ENCODE data around the gene SGSM2. TPM values are rescaled to one million over a fixed set of nuclear protein-coding genes. Genes with fewer than 3 reads are reported as not detected.
"Not testable (repeated sequence)": the region's sequence is repeated elsewhere in the genome, so short reads cannot be mapped to it uniquely, and the experiment has no call there.

SGSM2 gene, protein sequence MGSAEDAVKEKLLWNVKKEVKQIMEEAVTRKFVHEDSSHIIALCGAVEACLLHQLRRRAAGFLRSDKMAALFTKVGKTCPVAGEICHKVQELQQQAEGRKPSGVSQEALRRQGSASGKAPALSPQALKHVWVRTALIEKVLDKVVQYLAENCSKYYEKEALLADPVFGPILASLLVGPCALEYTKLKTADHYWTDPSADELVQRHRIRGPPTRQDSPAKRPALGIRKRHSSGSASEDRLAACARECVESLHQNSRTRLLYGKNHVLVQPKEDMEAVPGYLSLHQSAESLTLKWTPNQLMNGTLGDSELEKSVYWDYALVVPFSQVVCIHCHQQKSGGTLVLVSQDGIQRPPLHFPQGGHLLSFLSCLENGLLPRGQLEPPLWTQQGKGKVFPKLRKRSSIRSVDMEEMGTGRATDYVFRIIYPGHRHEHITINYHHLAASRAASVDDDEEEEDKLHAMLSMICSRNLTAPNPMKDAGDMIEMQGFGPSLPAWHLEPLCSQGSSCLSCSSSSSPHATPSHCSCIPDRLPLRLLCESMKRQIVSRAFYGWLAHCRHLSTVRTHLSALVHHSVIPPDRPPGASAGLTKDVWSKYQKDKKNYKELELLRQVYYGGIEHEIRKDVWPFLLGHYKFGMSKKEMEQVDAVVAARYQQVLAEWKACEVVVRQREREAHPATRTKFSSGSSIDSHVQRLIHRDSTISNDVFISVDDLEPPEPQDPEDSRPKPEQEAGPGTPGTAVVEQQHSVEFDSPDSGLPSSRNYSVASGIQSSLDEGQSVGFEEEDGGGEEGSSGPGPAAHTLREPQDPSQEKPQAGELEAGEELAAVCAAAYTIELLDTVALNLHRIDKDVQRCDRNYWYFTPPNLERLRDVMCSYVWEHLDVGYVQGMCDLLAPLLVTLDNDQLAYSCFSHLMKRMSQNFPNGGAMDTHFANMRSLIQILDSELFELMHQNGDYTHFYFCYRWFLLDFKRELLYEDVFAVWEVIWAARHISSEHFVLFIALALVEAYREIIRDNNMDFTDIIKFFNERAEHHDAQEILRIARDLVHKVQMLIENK
- total RNA-seq: 10 to 100 TPM; 36.6 to 39.2 TPM

DNA sequence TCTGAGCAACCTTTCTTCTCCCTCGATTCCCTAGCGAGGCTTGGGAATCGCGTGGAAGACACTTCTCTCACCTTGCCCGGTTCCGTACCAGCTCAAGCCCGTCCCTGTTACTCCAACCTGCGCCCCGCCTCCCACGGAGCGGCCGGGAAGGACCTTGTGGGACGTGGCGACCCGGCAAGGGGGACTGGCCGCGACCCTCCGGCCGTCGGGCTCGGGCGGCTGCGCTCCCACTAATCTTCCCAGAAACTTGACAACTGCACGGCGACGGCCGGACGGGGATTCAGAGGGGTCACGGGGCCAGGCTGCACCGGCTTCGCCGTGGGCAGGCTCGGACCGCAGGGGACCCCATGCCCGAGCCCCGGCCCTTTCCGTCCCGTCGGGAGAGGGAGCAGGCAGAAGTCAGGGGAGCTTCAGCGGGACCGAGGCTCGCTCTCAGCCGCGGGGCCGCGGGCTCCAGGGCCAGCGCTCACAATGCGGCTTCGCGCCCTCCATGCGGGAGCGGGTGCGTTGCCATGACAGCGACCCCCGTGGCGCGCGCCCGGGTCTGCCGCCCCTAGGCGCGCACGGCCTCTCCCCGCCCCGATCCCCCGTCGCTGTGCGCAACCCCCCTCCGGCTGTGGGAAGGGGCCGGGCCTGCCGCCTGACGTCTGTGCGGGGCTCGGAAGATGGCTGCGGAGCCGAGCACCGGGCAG, at the start of gene SGSM2:
Gene SGSM2 (plus strand): TSS at position 650 of the 692 bp plus-strand sequence. CDS start 188 bp downstream, outside the sequence.
- CTCF ChIA-PET: interaction anchor here (0.6 to 1.5 kb wide), 6 partner anchors 25 to 93 kb away, joined by 3 to 8 read pairs (median 4); no protein-coding TSS in a partner anchor
- POLR2A ChIA-PET: interaction anchor here (0.6 to 1.5 kb wide), 8 partner anchors 16 to 208 kb away, joined by 3 to 13 read pairs (median 3); partner anchors contain the start of genes MNT, SMG6 and SRR

DNA sequence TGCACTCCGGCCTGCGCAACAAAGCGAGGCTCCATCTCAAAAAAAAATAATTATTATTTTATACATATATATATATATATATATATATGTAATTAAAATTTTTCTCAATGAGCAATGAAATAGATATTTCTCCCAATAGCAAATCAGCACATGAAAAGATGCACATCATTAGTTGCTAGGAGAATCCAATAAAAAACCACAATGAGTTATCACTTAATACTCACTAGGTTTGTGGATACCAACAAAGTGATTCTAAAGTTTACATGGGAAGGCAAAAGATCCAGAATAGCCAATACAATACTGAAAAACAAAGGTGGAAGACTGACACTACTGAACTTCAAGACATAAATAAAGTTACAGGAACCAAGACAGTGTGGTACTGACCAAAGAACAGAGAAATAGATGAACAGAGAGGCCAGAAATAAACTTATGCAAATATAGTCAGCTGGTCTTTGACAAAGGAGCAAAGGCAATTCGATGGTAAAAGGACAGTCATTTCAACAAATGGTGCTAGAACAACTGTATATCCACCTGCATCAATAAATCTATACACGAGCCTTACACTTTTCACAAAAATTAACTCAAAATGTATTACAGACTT, 47.3 kb upstream of the SGSM2 start:
- POLR2A ChIA-PET: no interaction called here
- CTCF ChIA-PET: no interaction called here

DNA sequence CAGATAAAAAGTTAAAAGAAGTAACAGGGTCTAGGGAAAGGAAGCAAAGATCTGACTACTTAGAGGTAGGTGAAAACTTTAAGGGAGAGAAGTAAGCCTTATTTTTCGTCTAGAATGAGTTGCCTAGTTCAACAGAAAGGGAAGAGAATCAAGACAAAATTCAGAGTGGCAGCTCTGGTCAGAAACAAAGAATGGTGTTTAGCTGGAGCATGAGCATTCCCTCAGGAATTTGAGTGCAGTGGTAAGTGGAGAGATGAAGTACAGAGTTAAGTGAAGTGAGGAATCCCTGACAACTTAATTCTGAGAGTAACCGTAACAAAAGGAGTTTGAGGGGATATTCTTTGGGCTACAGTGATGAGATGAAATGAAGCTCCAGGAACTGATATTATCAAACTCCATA, 45.2 kb upstream of the SGSM2 start:
- ChIA-PET POLR2A (no interaction called here), CTCF (interaction anchor here (0.6 to 1.2 kb wide), 4 partner anchors 37 to 623 kb away, joined by 3 to 4 read pairs (median 4); no protein-coding TSS in a partner anchor)

DNA sequence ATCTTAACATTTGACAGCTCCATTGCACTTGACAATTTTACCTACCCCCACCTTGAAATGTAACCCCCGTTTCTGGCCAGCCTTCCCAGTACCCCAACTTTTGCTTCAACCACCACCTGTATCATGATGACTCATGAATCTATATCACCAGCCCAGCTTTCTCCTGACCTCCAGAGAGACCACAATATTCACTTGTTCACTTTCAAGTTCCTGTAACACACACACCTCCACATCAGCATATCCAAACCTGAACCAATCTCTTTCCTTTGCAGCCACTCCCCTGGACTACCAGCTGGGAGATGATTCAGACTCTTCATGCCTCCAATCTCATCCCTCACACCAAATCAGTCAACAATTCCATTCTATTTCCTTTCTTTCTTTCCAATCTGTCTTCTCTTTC, 41.7 kb upstream of the SGSM2 start:
- ChIA-PET CTCF (interaction anchor here (2.1 kb wide), 1 partner anchor 51 kb away, joined by 9 read pairs; no protein-coding TSS in a partner anchor), POLR2A (interaction anchor here (0.6 kb wide), 1 partner anchor 37 kb away, joined by 3 read pairs; no protein-coding TSS in a partner anchor)

DNA sequence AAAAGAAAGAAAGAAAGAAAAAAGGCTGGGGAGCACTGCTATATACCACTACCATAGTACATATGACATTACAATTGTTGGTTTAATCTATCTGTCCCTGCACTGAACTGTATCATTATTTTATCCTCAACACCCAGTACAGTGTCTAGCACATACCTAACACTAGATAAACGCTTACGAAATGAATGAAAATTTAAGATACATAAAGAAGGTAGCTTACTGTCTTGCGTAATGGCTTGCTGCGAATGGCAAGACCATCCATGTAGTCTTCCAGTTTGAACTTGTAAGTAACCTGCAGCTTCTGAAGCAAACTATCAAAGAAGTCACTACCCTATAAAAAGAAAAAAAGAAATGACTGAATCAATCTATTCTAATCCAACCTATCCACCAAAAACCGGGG, 40.3 kb upstream of the SGSM2 start:
- CTCF ChIA-PET: interaction anchor here (0.7 to 1.0 kb wide), 2 partner anchors 15 to 414 kb away, joined by 3 read pairs; no protein-coding TSS in a partner anchor

DNA sequence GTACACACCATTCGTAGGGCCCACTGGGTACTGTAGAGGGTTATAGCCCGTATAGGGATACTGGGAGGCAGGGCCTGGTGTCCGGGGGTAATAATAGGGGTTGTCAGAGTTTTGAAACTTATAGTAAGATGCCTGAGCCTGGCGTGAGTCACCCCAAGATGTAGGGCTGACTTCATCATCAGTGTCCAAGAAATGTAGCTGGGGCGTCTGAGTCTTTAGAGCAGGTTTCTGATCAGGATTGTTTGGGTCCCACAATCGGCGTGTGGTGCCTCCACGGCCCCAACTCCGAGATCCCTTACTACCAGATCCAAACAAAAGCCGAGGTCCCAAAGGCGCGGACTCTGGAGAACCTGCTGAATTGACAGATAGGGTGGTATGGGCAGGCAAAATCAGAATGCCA, 38.2 kb upstream of the SGSM2 start:
- POLR2A ChIA-PET: no interaction called here
- CTCF ChIA-PET: interaction anchor here (1.0 kb wide), 1 partner anchor 54 kb away, joined by 3 read pairs; no protein-coding TSS in a partner anchor

More for the DNA sequence above, 40.3 kb upstream of the SGSM2 start:
- POLR2A ChIA-PET: no interaction called here

DNA sequence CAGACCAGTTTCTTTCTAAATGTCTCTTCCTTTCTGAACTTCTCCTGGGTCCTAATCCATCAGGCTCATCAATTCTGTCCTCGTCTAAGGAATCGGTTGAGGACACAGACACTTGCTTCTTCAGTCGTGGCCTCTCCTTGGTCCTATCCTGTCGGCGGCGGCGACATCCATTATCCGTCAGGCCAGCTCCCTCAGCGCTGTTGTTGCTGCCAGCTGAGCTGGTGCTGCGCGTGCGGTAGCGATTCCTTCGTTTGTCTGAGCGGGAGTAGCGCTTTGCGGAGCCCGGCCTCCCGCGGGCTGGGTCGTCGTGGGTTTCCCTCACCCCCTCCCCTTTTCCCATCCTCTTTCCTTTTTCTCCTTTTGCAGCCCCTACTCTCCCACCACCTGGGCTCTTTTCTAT, 37.5 kb upstream of the SGSM2 start:
- CTCF ChIA-PET: interaction anchor here (1.0 kb wide), 1 partner anchor 55 kb away, joined by 3 read pairs; no protein-coding TSS in a partner anchor
- POLR2A ChIA-PET: no interaction called here

DNA sequence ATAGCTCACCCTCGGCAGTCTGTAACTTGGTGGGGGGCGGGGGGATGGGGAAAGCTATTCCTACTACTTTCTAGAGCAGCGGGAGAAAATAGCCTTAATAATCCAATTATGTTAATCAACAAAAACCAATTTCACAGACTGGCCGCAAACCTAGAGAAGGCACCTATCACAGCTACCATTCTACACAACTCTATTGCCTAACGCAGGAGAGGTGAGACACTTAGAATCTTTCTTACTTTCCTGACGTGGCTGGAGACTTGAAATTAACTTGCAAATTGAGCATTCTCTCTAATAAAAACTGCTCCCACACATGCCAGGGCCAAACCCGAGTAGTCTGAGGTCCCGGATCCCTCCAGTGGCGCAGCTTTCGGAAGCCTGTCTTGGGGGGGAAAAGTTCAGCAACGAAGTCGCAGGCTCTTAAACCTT, 34.5 kb upstream of the SGSM2 start:
- ChIA-PET CTCF (interaction anchor here (1.0 to 1.4 kb wide), 3 partner anchors 15 to 248 kb away, joined by 3 to 4 read pairs (median 3); partner anchors contain the start of genes HIC1 and TSR1), POLR2A (interaction anchor here (0.6 to 1.6 kb wide), 3 partner anchors 35 to 221 kb away, joined by 3 to 5 read pairs (median 4); no protein-coding TSS in a partner anchor)

DNA sequence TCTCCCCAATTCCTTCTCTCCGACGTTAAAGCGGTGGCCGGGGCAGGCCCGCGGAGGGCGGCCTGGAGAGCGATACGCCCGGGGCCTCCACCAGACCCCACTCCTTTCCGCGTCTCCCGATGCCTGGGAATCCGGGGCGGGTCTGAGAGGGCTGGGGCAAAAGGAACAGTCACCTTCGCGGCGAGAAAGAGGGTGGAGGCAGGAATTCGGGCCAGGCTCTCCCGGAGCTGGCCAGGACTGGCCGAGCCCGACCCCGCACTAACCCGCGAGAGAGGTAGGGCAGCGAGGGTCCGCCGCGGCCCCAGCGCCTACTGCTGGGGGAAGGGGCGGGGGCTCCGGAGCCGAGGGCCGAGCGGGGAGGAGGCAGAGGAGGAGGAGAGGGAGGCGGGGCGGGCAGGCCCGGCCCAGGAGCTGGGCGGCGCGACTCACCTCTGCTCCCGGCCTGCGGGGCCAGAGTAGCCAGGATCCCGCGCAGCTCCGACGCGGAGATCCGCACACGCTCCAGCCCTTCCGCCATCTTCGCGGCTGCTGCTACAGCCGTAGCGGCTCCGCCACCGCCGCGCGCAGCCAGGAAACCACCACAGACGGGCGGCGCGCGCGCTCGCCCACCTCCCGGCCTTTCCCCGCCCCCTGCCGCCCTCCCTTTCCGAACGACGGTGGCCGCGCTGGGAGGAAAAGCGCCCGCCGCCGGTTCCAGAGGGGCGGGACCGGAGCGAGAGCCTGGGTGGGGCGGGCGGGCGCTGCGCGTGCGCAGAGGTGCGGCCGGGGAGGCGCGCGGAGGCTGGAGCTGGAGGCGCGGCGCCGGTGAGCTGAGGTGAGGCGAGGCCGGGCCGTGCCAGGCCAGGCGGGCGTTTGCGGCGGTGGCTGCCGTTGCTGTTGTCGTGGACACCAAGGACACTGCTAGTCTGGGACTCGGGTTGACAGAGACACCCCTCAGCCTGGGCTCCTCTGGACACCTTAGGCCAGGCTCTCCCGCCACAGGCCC, 33.8 kb upstream of the SGSM2 start, which contains the start of the genes SMG6 and SRR:
Gene SMG6 (minus strand): TSS at position 582 of the 985 bp plus-strand sequence. CDS start 65 bp downstream, at position 517.
Gene SRR (plus strand): TSS at position 747 of the 985 bp plus-strand sequence. CDS start 11,611 bp downstream, outside the sequence.
- CTCF ChIA-PET: interaction anchor here (0.6 to 1.4 kb wide), 3 partner anchors 15 to 50 kb away, joined by 3 to 4 read pairs (median 3); partner anchors contain the start of gene TSR1
- POLR2A ChIA-PET: interaction anchor here (0.6 to 1.6 kb wide), 5 partner anchors 31 to 219 kb away, joined by 4 to 9 read pairs (median 4); partner anchors contain the start of gene TSR1

DNA sequence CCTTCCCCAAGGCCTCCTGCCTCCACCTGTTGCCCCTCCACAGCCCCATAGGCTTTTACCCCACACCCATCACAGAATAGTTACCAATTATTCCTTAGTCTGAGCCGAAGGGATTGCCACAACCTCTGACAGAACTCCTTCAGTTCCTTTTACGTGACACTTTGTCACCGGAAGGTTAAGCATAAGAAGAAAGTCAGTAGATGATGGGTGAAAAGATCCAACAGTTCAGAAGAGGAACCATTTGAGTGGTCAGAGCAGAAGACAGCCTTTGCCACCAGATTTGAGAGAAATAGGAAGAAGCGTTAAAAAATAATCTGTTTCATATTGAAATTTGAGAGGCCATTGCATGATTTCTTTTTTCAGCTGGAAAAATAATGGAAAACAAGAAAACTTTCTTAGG, 32.4 kb upstream of the SGSM2 start:
- POLR2A ChIA-PET: interaction anchor here (1.5 kb wide), 1 partner anchor 31 kb away, joined by 9 read pairs; the partner anchor contains the start of gene TSR1
- CTCF ChIA-PET: no interaction called here

DNA sequence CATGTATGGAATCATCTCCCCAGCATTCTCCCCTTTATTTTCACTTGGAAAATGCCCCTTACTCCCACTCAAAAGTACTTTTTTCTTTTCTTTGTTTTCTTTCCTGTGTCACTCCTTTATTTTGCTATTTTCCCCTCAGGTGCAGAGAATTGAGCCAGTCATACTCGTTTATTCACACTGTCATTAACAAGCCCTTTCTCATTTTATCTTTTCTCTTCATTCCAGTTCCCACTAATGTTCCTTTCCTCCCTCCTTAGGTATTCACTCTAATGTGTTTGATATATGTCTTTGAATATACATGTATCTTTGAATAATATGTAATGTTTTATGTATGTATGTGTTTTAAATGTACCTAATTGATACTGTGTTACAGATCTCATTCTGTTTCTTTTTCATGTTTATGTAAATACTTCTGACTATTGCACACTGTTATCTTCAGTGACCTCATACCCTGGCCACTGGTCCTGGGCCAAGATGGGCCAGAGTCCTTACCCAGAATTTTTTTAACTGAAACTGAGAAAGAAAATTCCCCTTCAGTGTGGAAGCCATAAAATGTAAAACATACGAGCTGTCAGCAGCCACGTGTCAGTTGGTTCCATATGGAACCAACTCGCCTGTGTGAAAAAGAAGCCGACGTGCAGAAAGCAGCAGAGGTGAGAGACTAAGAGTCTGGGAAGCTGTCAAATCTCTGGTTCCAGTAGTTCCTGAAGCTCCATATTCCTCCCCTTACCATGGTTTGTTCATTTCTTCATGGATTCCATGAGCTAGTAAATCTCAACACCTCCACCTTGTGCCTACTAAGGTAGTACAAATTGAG, 27.8 kb upstream of the SGSM2 start:
- ChIA-PET POLR2A (no interaction called here), CTCF (no interaction called here)

DNA sequence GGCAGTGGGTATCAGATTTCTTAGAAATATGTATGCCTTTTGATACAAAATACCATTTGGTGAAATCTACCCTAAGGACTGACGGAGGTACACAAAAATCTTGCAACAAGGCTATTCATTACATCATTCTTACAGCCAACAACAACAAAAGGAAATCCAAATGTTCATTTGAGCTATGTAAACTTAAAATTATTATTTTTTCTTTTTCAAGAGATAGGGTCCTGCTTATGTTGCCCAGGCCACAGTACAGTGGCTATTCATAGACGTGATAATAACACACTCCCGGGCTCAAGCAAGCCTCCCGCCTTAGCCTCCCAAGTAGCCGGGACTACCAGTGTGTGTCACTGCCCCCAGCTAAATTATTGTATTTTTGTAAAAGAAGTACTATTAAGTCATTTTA, 24.6 kb upstream of the SGSM2 start:
- ChIA-PET POLR2A (no interaction called here), CTCF (interaction anchor here (0.7 kb wide), 2 partner anchors 24 to 257 kb away, joined by 3 to 4 read pairs; no protein-coding TSS in a partner anchor)

DNA sequence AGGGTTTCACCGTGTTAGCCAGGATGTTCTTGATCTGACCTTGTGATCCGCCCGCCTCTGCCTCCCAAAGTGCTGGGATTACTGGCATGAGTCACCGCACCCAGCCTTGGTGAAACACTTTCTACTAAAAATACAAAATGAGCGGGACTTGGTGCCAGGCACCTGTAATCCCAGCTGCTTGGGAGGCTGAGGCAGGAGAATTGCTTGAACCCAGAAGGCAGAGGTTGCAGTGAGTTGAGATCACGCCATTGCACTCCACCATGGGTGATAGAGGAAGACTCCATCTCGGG, 20.4 kb upstream of the SGSM2 start:
- CTCF ChIA-PET: interaction anchor here (0.6 kb wide), 1 partner anchor 1895 kb away, joined by 3 read pairs; no protein-coding TSS in a partner anchor
- POLR2A ChIA-PET: not testable (repeated sequence)

DNA sequence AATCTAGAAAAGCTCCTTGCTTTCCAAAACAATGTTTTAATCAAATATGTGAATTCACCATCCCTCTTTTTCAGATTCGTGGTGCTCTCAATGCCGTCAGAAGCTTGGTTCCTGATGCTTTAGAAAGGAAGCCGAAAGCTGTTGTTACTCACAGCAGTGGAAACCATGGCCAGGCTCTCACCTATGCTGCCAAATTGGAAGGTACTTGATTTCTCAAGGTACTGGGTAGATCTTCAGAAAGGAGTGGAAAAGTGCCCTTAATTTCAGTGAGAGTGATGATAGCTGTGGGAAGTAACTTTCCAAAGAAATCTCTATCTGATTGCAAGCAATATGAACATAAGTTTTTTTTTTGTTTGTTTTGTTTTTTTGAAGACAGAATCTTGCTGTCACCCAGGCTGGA, 19.5 kb upstream of the SGSM2 start:
- CTCF ChIA-PET: interaction anchor here (0.7 kb wide), 1 partner anchor 20 kb away, joined by 3 read pairs; no protein-coding TSS in a partner anchor
- POLR2A ChIA-PET: interaction anchor here (0.9 kb wide), 1 partner anchor 43 kb away, joined by 3 read pairs; no protein-coding TSS in a partner anchor

DNA sequence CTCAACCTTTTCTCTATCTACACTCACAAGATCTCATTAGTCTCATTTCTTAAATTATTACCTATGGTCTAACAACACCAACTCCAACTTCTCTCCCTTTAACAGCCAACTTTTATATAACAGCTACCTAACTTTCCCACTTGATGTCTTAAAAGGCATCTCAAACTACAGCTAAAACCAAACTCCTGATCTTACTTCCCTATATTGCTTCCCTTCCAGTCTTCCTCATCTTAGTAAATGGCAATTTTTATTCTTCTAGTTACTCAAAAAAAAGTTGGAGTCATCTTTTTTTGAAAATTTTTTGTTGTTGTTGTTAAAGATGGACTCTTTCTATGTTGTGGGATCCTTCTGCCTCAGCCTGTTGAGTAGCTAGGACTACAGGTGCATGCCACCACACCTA, 18.2 kb upstream of the SGSM2 start:
- ChIA-PET POLR2A (no interaction called here), CTCF (interaction anchor here (1.5 kb wide), 1 partner anchor 14 kb away, joined by 3 read pairs; no protein-coding TSS in a partner anchor)

DNA sequence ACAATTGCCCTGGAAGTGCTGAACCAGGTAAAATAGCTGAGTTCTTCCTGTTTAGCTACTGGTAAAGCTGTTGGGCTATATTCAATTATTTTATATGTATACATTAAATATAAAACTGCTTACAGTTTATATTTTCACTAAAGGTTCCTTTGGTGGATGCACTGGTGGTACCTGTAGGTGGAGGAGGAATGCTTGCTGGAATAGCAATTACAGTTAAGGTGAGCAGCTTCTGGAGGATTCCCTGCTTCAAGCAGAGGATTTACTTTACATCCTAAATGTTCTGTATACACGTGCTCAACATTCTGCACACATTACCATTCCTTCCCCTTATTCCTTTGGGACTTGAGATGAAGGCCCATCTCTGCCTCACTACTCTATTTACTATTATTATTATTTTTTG, 15.9 kb upstream of the SGSM2 start:
- ChIA-PET POLR2A (interaction anchor here (1.0 kb wide), 1 partner anchor 15 kb away, joined by 3 read pairs; the partner anchor contains the start of gene TSR1), CTCF (no interaction called here)
